Measurements from ENCODE around the gene KAT7. TPM values are rescaled to one million over a fixed set of nuclear protein-coding genes. Genes with fewer than 3 reads are reported as not detected.

The KAT7 gene
- total and polyA plus RNA-seq, 9 donors: 18.4 to 76.6 (median 62.8) TPM

DNA sequence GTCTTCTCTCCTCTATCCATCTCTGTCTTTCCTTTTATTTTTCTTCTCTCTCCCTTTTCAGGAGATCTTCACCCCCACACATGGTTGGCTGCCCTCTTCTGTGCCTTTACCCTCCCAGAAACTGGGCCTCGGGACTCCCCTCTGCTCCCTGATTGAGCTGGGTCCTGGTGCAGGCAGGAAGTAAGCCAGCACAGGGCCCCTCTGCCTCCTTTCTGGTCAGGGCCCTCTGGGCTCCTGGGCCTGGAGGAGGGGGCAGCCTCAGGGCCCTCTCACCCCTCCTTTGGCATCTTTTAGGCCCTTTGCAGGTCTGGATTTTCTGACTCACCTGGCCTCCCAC, 80.5 kb downstream of the KAT7 start:
- no peaks in the 10 kb centered on the region for H3K36me3 ChIP-seq
- TF ChIP-seq POLR2A (IDR thresholded peaks at IDR 0.05) (no peak), EP300 (IDR thresholded peaks at IDR 0.05) (no peak)
- TF ChIP-seq, protein P1, sequence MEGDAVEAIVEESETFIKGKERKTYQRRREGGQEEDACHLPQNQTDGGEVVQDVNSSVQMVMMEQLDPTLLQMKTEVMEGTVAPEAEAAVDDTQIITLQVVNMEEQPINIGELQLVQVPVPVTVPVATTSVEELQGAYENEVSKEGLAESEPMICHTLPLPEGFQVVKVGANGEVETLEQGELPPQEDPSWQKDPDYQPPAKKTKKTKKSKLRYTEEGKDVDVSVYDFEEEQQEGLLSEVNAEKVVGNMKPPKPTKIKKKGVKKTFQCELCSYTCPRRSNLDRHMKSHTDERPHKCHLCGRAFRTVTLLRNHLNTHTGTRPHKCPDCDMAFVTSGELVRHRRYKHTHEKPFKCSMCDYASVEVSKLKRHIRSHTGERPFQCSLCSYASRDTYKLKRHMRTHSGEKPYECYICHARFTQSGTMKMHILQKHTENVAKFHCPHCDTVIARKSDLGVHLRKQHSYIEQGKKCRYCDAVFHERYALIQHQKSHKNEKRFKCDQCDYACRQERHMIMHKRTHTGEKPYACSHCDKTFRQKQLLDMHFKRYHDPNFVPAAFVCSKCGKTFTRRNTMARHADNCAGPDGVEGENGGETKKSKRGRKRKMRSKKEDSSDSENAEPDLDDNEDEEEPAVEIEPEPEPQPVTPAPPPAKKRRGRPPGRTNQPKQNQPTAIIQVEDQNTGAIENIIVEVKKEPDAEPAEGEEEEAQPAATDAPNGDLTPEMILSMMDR (IDR thresholded peaks at IDR 0.05): no peak
- H3K4me3 ChIP-seq: no peak overlapping the region
- no peaks in the 10 kb centered on the region for H3K4me1 ChIP-seq (ENCODE audit: insufficient read depth)
- intact Hi-C loops (cut with DNase I): no loop called here
- WGBS, 3 donors: 16 to 37% (median 18%) methylated on average over 1 of the region's 1 CpG
- no peaks in the 10 kb centered on the region for H3K27me3 ChIP-seq
- no peak overlapping the region for H3K27ac ChIP-seq
- H3K9me3 ChIP-seq: no peaks in the 10 kb centered on the region
- no peak for DNase-seq

DNA sequence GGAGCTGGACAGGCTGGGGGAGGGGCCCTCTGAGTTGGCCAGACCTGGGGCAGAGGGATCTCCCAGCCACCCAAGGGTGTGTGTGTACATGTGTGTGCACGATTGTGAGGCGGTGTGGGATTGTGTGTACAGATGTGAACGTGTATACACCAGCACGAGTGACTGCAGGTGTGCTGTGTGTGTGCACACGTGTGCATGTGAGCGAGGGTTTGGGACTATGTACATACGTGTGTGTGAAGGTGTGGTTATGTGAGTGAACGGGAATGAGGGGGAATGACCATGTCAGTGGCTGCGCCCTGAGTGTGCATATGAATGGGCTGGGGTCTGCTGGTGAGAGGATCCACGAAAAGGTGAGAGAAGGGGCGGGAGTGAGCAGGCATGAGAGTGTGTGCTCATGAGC, 81.8 kb downstream of the KAT7 start:
- no peaks in the 10 kb centered on the region for H3K36me3 ChIP-seq
- no peak for TF ChIP-seq POLR2A (IDR thresholded peaks at IDR 0.05)
- TF ChIP-seq, protein P1 (IDR thresholded peaks at IDR 0.05): no peak
- no peak for TF ChIP-seq EP300 (IDR thresholded peaks at IDR 0.05)
- H3K27ac ChIP-seq: no peak overlapping the region
- H3K9me3 ChIP-seq: no peaks in the 10 kb centered on the region
- H3K4me3 ChIP-seq: no peak overlapping the region
- no peaks in the 10 kb centered on the region for H3K27me3 ChIP-seq
- DNase-seq: no peak
- 84 to 87% (median 85%) methylated on average over 11 of the region's 11 CpGs for WGBS, 3 donors
- no peaks in the 10 kb centered on the region for H3K4me1 ChIP-seq (ENCODE audit: insufficient read depth)
- intact Hi-C loops (cut with DNase I): no loop called here

DNA sequence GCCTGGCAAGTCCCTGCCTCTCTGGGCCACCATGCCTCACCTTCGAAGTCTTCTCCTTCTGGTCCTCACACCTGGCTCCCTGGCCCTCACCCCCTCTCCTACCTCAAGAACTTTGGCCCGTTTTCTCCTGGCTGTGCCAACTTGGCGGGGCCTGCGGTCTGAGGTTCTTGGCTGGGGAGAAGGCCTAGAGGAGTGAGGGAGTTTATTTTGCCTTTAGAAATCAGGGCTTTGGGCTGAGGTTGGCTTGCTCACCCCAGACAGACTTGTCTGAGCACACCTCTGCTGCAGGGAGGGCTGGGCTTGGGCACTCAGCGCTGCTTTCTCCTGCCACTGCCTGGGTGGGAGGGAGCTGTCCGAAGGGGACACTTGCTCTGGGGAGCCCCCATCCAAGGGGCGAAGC, 82.7 kb downstream of the KAT7 start:
- H3K27me3 ChIP-seq: no peaks in the 10 kb centered on the region
- TF ChIP-seq, protein P1 (IDR thresholded peaks at IDR 0.05): no peak
- no peak for TF ChIP-seq POLR2A (IDR thresholded peaks at IDR 0.05)
- no peak for TF ChIP-seq EP300 (IDR thresholded peaks at IDR 0.05)
- WGBS, 3 donors: 78 to 82% (median 79%) methylated on average over 7 of the region's 7 CpGs
- no peak overlapping the region for H3K4me3 ChIP-seq
- H3K36me3 ChIP-seq: no peaks in the 10 kb centered on the region
- no peak overlapping the region for H3K27ac ChIP-seq
- intact Hi-C loops (cut with DNase I): no loop called here
- H3K9me3 ChIP-seq: no peaks in the 10 kb centered on the region
- no peak for DNase-seq
- no peaks in the 10 kb centered on the region for H3K4me1 ChIP-seq (ENCODE audit: insufficient read depth)

DNA sequence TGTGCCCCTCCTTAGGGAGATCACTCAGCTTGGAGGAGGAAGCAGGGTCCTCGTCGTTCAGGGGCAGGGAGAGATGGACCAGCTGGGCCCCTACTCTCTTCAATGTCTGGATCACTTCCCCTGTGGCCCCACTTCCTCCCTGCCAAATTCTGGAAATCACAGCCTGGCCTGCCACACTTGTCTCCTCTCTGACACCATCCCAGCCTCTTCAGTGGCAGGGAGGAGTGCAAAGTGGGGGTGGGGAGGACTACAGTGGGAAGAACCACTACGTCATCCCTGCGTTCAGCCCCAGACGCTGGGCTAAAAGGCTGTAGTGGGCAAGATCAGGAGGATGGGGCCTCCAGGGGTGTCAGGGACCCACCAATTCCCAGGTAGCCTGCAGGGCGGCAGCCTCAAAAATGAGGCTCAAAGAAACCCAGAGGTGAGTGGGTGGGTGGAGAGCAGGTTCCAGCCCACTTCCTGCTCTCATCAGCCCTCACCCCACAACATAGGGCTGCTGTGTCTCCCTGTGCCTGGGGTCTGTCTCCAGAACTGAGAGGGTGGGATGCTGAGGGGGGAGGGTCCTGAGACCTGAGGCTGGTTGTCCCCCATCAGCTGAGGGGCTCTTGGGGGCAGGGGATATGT, 84.4 kb downstream of the KAT7 start:
- intact Hi-C loops (cut with DNase I): no loop called here
- Histone ChIP-seq H3K9me3 (no peaks in the 10 kb centered on the region), H3K27ac (no peak overlapping the region), H3K4me1 (ENCODE audit: insufficient read depth) (no peaks in the 10 kb centered on the region), H3K36me3 (no peaks in the 10 kb centered on the region), H3K4me3 (no peak overlapping the region), H3K27me3 (no peaks in the 10 kb centered on the region)
- 63 to 73% (median 63%) methylated on average over 6 of the region's 6 CpGs for WGBS, 3 donors
- TF ChIP-seq, protein P1 (IDR thresholded peaks at IDR 0.05): no peak
- TF ChIP-seq EP300 (IDR thresholded peaks at IDR 0.05) (no peak), POLR2A (IDR thresholded peaks at IDR 0.05) (no peak)
- no peak for DNase-seq

Measured in ovary (tissue), 9 donors.